K562 (cell line): ENCODE measurements around the gene PDCD7. TPM values are rescaled to one million over a fixed set of nuclear protein-coding genes. Genes with fewer than 3 reads are reported as not detected.
A peak's percentile ranks its signal among the peaks of the same experiment; 100 is the strongest.

Source experiments
- ATAC-seq: fragments of 200-7000 bp; cut with Tn5 transposase; 3 replicates; pipeline ENCODE4 v1.9.1; 2020; ENCODE audit warnings: moderate library complexity
- BruUV-seq: library from RNA; stranded (reverse); fragments of 400-500 nt; replicated peaks from 2 replicates; lab custom pipeline; 2021; lab: Mats Ljungman, UMichigan
- CTCF ChIA-PET: fragments of 300-600 bp; formaldehyde crosslinking; extraction: SDS; loops from one replicate; lab custom pipeline; 2021; ENCODE audit warnings: low intra/inter-chr PET ratio; lab: Yijun Ruan, JAX
- POLR2A ChIA-PET: fragments of 300-600, 350-650 bp; sonication (Branson Sonifier 250); formaldehyde crosslinking; extraction: SDS; loops from one replicate; lab custom pipeline; 2021; ENCODE audit warnings: antibody characterized with exemption, inconsistent platforms; lab: Yijun Ruan, JAX
- DNase-seq, 4 experiments: peaks; one replicate each; pipeline versions ENCODE4 v3.0.0 to v3.0.0-alpha.2; 2011 to 2018; ENCODE audit warnings: low spot score in 3 of 4, mixed read lengths in 3 of 4; ENCODE audit errors: extremely low read depth in 1 of 4
- FAIRE-seq: peaks from 2 replicates; lab custom pipeline; 2011; peaks lifted over from hg19 to GRCh38; lab: Jason Lieb, UNC
- H2AFZ ChIP-seq: 2 replicates; pipeline ENCODE4 v1.6.0; 2011; ENCODE audit warnings: low read depth, low read length, control low read depth, inconsistent platforms
- H3K27ac ChIP-seq: fragments of 200-600 bp; 3 replicates; pipeline ENCODE4 v1.8.0; 2011; ENCODE audit warnings: low read depth, mild to moderate bottlenecking, control low read depth, inconsistent platforms, low read length, moderate library complexity, mixed read lengths; ENCODE audit errors: extremely low read depth
- H3K27me3 ChIP-seq, 2 experiments: fragments of 300-600 bp in 1 of 2; 2 replicates in 1 of 2; 3 replicates in 1 of 2; pipeline versions ENCODE4 v1.6.0 to v1.8.0; 2011; ENCODE audit warnings: inconsistent platforms in 2 of 2, low read length in 2 of 2, mild to moderate bottlenecking in 1 of 2, mixed read lengths in 1 of 2, moderate library complexity in 1 of 2; ENCODE audit not compliant: control insufficient read depth in 2 of 2, insufficient read depth in 2 of 2
- H3K36me3 ChIP-seq: fragments of 300-600 bp; 3 replicates; pipeline ENCODE4 v1.8.0; 2011; ENCODE audit warnings: mild to moderate bottlenecking, low read length, inconsistent platforms; ENCODE audit not compliant: control insufficient read depth, insufficient read depth
- H3K4me1 ChIP-seq, 2 experiments: fragments of 200-600 bp in 1 of 2; replicated peaks in 1 of 2; 2 replicates in 1 of 2; 3 replicates in 1 of 2; pipeline versions ENCODE4 v1.5.1 to v1.8.0; 2011; ENCODE audit warnings: inconsistent platforms in 2 of 2, low read length in 2 of 2, mild to moderate bottlenecking in 1 of 2, mixed read lengths in 1 of 2, moderate library complexity in 1 of 2; ENCODE audit not compliant: control insufficient read depth in 2 of 2, insufficient read depth in 2 of 2
- H3K4me2 ChIP-seq: 2 replicates; pipeline ENCODE4 v1.6.1; 2011; ENCODE audit warnings: low read length, control low read depth, inconsistent platforms, mixed read lengths; ENCODE audit not compliant: insufficient read depth
- H3K4me3 ChIP-seq: fragments of 200-600 bp; sonication (generic), shearing (Covaris generic); 2 replicates; pipeline ENCODE4 v1.5.1; 2016; ENCODE audit warnings: control low read depth, inconsistent platforms
- H3K79me2 ChIP-seq: fragments of 200-600 bp; 3 replicates; pipeline ENCODE4 v1.8.0; 2011; ENCODE audit warnings: low read length, inconsistent platforms; ENCODE audit not compliant: control insufficient read depth, insufficient read depth
- H3K9ac ChIP-seq, 2 experiments: 2 replicates each; pipeline versions ENCODE4 v1.6.0 to v1.6.1; 2011; ENCODE audit warnings: low read depth in 2 of 2, low read length in 2 of 2, control low read depth in 1 of 2, inconsistent platforms in 1 of 2, mild to moderate bottlenecking in 1 of 2, mixed read lengths in 1 of 2; ENCODE audit not compliant: insufficient read depth in 1 of 2
- H3K9me1 ChIP-seq: one replicate; pipeline ENCODE4 v1.6.0; 2011; ENCODE audit warnings: inconsistent platforms, mild to moderate bottlenecking, low read length, moderate library complexity; ENCODE audit not compliant: control insufficient read depth, insufficient read depth
- H3K9me3 ChIP-seq: replicated peaks from 2 replicates; pipeline ENCODE4 v1.5.1; 2011; ENCODE audit warnings: low read depth, low read length, inconsistent platforms; ENCODE audit not compliant: control insufficient read depth, insufficient read depth
- H4K20me1 ChIP-seq: replicated peaks from 2 replicates; pipeline ENCODE4 v1.6.1; 2011; ENCODE audit warnings: low read length, inconsistent platforms, mixed read lengths; ENCODE audit not compliant: control insufficient read depth, insufficient read depth
- RAD21 ChIP-seq, 2 experiments: fragments of 250-450 bp in 1 of 2; fragments of 450-650 bp in 1 of 2; sonication (Bioruptor Pico) in 1 of 2; formaldehyde crosslinking in 1 of 2; IDR thresholded peaks in 1 of 2; conservative IDR thresholded peaks in 1 of 2; 2 replicates each; pipeline versions ENCODE4 v1.4.0 to v1.8.0; 2020 to 2022; ENCODE audit warnings: mild to moderate bottlenecking in 2 of 2, moderate library complexity in 1 of 2
- ZKSCAN3 ChIP-seq: fragments of 250-450 bp; sonication (Bioruptor Pico); IDR thresholded peaks from 2 replicates; pipeline ENCODE4 v1.4.0; 2020
- ZNF436 ChIP-seq: fragments of 250-450, 450-650 bp; sonication (Bioruptor Pico); formaldehyde crosslinking; IDR thresholded peaks from 2 replicates; pipeline ENCODE4 v1.7.0; 2020; ENCODE audit warnings: mild to moderate bottlenecking
- WGBS: fragments of 100-300 bp; shearing (Covaris generic); methylation state at CpG from one replicate; pipeline ENCODE4 v1.1.6; 2016; ENCODE audit warnings: low coverage, mixed read lengths; ENCODE audit not compliant: insufficient coverage; ENCODE audit errors: missing lambda C conversion rate; 5-methylcytosine and 5-hydroxymethylcytosine counted together
- in situ Hi-C: fragments of 300-500 bp; cut with MboI; formaldehyde crosslinking; loops from 4 replicates; pipeline ENCODE4 v1.15.0; 2018; ENCODE audit warnings: inconsistent platforms, mixed read lengths
- intact Hi-C: fragments of 100-400 bp; cut with micrococcal nuclease; formaldehyde crosslinking; loops from 2 replicates; pipeline ENCODE4 v1.14.2; 2022
- polyA plus RNA-seq, 8 experiments: library from polyadenylated mRNA; depleted of rRNA in 4 of 8; stranded (reverse) in 5 of 8; unstranded in 3 of 8; fragments of >200 nt; fragmentation: Nextera tagmentation in 2 of 8; fragmentation: Illumina TruSeq in 1 of 8; extraction: Ambion mirVana in 2 of 8; extraction: Trizol in 1 of 8; gene quantifications; 2 replicates each; pipeline versions ENCODE4 v1.2.1 to v1.2.3, GENCODE V29; 2011 to 2014; ENCODE audit warnings: inconsistent platforms in 1 of 8, missing spikeins in 1 of 8
- total RNA-seq, 7 experiments: library from RNA; depleted of rRNA in 6 of 7; stranded (reverse); fragments of >200 nt in 6 of 7; fragmentation: Illumina TruSeq in 2 of 7; extraction: Trizol in 2 of 7; gene quantifications; 2 replicates each; pipeline versions ENCODE4 v1.2.1 to v1.2.3, GENCODE V29; 2011 to 2021; ENCODE audit warnings: low replicate concordance in 1 of 7
- TF ChIP-seq, protein P1 (sequence below): fragments of 450-650 bp; IDR thresholded peaks from 2 replicates; pipeline ENCODE4 v1.6.1; 2016; ENCODE audit warnings: mild to moderate bottlenecking, moderate library complexity
- TF ChIP-seq, protein P2 (sequence below), 3 experiments: IDR thresholded peaks in 2 of 3; conservative IDR thresholded peaks in 1 of 3; 2 replicates each; pipeline ENCODE4 v1.5.1; 2011 to 2012; ENCODE audit warnings: low read length in 3 of 3, mild to moderate bottlenecking in 3 of 3, control low read depth in 2 of 3, improper control_type of control experiment in 1 of 3, inconsistent platforms in 1 of 3, low read depth in 1 of 3, mixed read lengths in 1 of 3, moderate library complexity in 1 of 3; ENCODE audit not compliant: insufficient read depth in 2 of 3
- TF ChIP-seq, protein P3 (sequence below): fragments of 450-650 bp; IDR thresholded peaks from 2 replicates; pipeline ENCODE4 v1.6.1; 2018; ENCODE audit warnings: mild to moderate bottlenecking, low read depth; ENCODE audit not compliant: partially characterized antibody

Gene PDCD7
- total and polyA plus RNA-seq, 9 of the 15 experiments (the other 6 are each of a cell fraction or from before 2014, with no cell fraction given): 11.8 to 30.2 (median 18.8) TPM

DNA sequence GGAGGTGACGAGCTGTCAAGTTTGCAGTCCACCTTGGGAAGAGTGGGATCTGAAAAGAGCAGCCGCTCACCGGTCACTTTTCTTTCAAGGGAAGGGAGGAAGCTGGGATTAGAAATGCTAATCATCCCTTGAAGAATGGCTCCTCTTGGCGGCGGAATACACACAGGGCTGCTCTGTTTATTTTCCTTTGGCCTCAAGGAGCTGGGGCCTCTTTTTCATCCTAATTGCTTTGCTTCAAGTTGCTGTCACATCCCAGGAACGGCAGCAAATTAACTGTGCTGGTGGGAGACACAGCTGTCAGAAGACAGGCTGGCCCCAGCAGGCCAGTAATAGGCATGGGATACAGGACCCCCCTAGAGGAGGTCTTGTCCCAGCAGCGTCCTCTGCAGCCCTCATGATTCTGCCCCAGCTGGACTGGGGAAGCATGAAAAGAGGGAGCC is 50.3 kb downstream of the PDCD7 start:
- Histone ChIP-seq H3K27ac (no peak overlapping the region), H4K20me1 (peaks cover 8% of the 10 kb centered on the region), H3K79me2 (no peaks in the 10 kb centered on the region), H3K9me1 (no peaks in the 10 kb centered on the region), H3K4me2 (no peak overlapping the region), H3K9ac (no peak overlapping the region), H3K9me3 (no peaks in the 10 kb centered on the region), H3K27me3 (peaks cover 31 to 66% of the 10 kb centered on the region in 2 experiments), H3K36me3 (no peaks in the 10 kb centered on the region), H2AFZ (no peak overlapping the region), H3K4me3 (no peak overlapping the region), H3K4me1 (peaks cover 0 to 2% of the 10 kb centered on the region in 2 experiments; a peak in 1 of 5 replicates)
- WGBS: 3% methylated on average over 7 of the region's 7 CpGs
- FAIRE-seq (peak; percentile 15), ATAC-seq (no peak), DNase-seq (peak in 1 of 4 experiments; percentile 17)
- in situ Hi-C loops (no loop called here), intact Hi-C loops (no loop called here)
- POLR2A ChIA-PET: interaction anchor here (0.6 to 2.6 kb wide), 3 partner anchors 14 to 1663 kb away, joined by 3 to 7 read pairs (median 4); partner anchors contain the start of gene RNU5B-1
- CTCF ChIA-PET: interaction anchor here (1.1 to 1.7 kb wide), 2 partner anchors 30 to 352 kb away, joined by 5 to 6 read pairs; no protein-coding TSS in a partner anchor
- BruUV-seq: no TSS peak
- TF ChIP-seq ZNF436 (no peak), RAD21 (CRISPR knock-in tag; conservative IDR thresholded peaks at IDR 0.05 in 1 of 2, IDR thresholded peaks at IDR 0.05 in 1 of 2) (peak; percentile 46 to 67), ZKSCAN3 (CRISPR knock-in tag) (no peak)
- TF ChIP-seq, protein P1, sequence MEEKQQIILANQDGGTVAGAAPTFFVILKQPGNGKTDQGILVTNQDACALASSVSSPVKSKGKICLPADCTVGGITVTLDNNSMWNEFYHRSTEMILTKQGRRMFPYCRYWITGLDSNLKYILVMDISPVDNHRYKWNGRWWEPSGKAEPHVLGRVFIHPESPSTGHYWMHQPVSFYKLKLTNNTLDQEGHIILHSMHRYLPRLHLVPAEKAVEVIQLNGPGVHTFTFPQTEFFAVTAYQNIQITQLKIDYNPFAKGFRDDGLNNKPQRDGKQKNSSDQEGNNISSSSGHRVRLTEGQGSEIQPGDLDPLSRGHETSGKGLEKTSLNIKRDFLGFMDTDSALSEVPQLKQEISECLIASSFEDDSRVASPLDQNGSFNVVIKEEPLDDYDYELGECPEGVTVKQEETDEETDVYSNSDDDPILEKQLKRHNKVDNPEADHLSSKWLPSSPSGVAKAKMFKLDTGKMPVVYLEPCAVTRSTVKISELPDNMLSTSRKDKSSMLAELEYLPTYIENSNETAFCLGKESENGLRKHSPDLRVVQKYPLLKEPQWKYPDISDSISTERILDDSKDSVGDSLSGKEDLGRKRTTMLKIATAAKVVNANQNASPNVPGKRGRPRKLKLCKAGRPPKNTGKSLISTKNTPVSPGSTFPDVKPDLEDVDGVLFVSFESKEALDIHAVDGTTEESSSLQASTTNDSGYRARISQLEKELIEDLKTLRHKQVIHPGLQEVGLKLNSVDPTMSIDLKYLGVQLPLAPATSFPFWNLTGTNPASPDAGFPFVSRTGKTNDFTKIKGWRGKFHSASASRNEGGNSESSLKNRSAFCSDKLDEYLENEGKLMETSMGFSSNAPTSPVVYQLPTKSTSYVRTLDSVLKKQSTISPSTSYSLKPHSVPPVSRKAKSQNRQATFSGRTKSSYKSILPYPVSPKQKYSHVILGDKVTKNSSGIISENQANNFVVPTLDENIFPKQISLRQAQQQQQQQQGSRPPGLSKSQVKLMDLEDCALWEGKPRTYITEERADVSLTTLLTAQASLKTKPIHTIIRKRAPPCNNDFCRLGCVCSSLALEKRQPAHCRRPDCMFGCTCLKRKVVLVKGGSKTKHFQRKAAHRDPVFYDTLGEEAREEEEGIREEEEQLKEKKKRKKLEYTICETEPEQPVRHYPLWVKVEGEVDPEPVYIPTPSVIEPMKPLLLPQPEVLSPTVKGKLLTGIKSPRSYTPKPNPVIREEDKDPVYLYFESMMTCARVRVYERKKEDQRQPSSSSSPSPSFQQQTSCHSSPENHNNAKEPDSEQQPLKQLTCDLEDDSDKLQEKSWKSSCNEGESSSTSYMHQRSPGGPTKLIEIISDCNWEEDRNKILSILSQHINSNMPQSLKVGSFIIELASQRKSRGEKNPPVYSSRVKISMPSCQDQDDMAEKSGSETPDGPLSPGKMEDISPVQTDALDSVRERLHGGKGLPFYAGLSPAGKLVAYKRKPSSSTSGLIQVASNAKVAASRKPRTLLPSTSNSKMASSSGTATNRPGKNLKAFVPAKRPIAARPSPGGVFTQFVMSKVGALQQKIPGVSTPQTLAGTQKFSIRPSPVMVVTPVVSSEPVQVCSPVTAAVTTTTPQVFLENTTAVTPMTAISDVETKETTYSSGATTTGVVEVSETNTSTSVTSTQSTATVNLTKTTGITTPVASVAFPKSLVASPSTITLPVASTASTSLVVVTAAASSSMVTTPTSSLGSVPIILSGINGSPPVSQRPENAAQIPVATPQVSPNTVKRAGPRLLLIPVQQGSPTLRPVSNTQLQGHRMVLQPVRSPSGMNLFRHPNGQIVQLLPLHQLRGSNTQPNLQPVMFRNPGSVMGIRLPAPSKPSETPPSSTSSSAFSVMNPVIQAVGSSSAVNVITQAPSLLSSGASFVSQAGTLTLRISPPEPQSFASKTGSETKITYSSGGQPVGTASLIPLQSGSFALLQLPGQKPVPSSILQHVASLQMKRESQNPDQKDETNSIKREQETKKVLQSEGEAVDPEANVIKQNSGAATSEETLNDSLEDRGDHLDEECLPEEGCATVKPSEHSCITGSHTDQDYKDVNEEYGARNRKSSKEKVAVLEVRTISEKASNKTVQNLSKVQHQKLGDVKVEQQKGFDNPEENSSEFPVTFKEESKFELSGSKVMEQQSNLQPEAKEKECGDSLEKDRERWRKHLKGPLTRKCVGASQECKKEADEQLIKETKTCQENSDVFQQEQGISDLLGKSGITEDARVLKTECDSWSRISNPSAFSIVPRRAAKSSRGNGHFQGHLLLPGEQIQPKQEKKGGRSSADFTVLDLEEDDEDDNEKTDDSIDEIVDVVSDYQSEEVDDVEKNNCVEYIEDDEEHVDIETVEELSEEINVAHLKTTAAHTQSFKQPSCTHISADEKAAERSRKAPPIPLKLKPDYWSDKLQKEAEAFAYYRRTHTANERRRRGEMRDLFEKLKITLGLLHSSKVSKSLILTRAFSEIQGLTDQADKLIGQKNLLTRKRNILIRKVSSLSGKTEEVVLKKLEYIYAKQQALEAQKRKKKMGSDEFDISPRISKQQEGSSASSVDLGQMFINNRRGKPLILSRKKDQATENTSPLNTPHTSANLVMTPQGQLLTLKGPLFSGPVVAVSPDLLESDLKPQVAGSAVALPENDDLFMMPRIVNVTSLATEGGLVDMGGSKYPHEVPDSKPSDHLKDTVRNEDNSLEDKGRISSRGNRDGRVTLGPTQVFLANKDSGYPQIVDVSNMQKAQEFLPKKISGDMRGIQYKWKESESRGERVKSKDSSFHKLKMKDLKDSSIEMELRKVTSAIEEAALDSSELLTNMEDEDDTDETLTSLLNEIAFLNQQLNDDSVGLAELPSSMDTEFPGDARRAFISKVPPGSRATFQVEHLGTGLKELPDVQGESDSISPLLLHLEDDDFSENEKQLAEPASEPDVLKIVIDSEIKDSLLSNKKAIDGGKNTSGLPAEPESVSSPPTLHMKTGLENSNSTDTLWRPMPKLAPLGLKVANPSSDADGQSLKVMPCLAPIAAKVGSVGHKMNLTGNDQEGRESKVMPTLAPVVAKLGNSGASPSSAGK: no peak
- TF ChIP-seq, protein P2, sequence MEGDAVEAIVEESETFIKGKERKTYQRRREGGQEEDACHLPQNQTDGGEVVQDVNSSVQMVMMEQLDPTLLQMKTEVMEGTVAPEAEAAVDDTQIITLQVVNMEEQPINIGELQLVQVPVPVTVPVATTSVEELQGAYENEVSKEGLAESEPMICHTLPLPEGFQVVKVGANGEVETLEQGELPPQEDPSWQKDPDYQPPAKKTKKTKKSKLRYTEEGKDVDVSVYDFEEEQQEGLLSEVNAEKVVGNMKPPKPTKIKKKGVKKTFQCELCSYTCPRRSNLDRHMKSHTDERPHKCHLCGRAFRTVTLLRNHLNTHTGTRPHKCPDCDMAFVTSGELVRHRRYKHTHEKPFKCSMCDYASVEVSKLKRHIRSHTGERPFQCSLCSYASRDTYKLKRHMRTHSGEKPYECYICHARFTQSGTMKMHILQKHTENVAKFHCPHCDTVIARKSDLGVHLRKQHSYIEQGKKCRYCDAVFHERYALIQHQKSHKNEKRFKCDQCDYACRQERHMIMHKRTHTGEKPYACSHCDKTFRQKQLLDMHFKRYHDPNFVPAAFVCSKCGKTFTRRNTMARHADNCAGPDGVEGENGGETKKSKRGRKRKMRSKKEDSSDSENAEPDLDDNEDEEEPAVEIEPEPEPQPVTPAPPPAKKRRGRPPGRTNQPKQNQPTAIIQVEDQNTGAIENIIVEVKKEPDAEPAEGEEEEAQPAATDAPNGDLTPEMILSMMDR (IDR thresholded peaks at IDR 0.05 in 2 of 3, conservative IDR thresholded peaks at IDR 0.05 in 1 of 3; ENCODE audit: insufficient read depth in 2 of 3, low read depth in 1 of 3, low read length in 3 of 3): peak; percentile 31 to 59 (median 32); a peak in 5 of 6 replicates
- TF ChIP-seq, protein P3, sequence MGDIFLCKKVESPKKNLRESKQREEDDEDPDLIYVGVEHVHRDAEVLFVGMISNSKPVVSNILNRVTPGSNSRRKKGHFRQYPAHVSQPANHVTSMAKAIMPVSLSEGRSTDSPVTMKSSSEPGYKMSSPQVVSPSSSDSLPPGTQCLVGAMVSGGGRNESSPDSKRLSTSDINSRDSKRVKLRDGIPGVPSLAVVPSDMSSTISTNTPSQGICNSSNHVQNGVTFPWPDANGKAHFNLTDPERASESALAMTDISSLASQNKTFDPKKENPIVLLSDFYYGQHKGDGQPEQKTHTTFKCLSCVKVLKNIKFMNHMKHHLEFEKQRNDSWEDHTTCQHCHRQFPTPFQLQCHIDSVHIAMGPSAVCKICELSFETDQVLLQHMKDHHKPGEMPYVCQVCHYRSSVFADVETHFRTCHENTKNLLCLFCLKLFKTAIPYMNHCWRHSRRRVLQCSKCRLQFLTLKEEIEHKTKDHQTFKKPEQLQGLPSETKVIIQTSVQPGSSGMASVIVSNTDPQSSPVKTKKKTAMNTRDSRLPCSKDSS: no peak
